DOHH2 (cell line): Measurements from ENCODE around the gene TEC.
A peak's percentile ranks its signal among the peaks of the same experiment; 100 is the strongest.

Experiments
- H3F3A ChIP-seq: fragments of 200-600 bp; sonication (generic), shearing (Covaris generic); 2 replicates; pipeline ENCODE4 v1.6.0; 2016; ENCODE audit warnings: antibody characterized with exemption, mild to moderate bottlenecking; ENCODE audit not compliant: control insufficient read depth, insufficient read depth
- H3K27ac ChIP-seq: fragments of 200-600 bp; sonication (generic); 2 replicates; pipeline ENCODE4 v1.5.1; 2014; ENCODE audit warnings: low read depth, mild to moderate bottlenecking, low read length, moderate library complexity
- H3K27me3 ChIP-seq: fragments of 200-600 bp; sonication (generic); 2 replicates; pipeline ENCODE4 v1.6.1; 2014; ENCODE audit warnings: mild to moderate bottlenecking, low read length, mixed read lengths; ENCODE audit not compliant: control insufficient read depth
- H3K36me3 ChIP-seq: fragments of 200-600 bp; sonication (generic); 2 replicates; pipeline ENCODE4 v1.6.1; 2014; ENCODE audit warnings: mild to moderate bottlenecking, low read length, moderate library complexity, mixed read lengths; ENCODE audit not compliant: control insufficient read depth
- H3K4me1 ChIP-seq: fragments of 200-600 bp; sonication (generic); 2 replicates; pipeline ENCODE4 v1.6.1; 2014; ENCODE audit warnings: mild to moderate bottlenecking, low read length, mixed read lengths; ENCODE audit not compliant: control insufficient read depth
- H3K4me2 ChIP-seq: fragments of 200-600 bp; sonication (generic); 2 replicates; pipeline ENCODE4 v1.6.0; 2014; ENCODE audit warnings: mild to moderate bottlenecking, low read length, moderate library complexity
- H3K4me3 ChIP-seq: fragments of 200-600 bp; sonication (generic); 2 replicates; pipeline ENCODE4 v1.5.1; 2014; ENCODE audit warnings: mild to moderate bottlenecking, low read length, mixed read lengths
- H3K79me2 ChIP-seq: fragments of 200-600 bp; sonication (generic); 2 replicates; pipeline ENCODE4 v1.6.1; 2014; ENCODE audit warnings: mild to moderate bottlenecking, low read length, mixed read lengths; ENCODE audit not compliant: control insufficient read depth
- H3K9me2 ChIP-seq: fragments of 200-600 bp; sonication (generic); replicated peaks from 2 replicates; pipeline ENCODE4 v1.6.1; 2014; ENCODE audit warnings: mild to moderate bottlenecking, low read length, mixed read lengths; ENCODE audit not compliant: control insufficient read depth
- H3K9me3 ChIP-seq: fragments of 200-600 bp; sonication (generic); 2 replicates; pipeline ENCODE4 v1.6.1; 2014; ENCODE audit warnings: antibody characterized with exemption, low read length, mixed read lengths; ENCODE audit not compliant: control insufficient read depth, insufficient read depth
- H4K20me1 ChIP-seq: fragments of 200-600 bp; sonication (generic); 2 replicates; pipeline ENCODE4 v1.6.0; 2014; ENCODE audit warnings: low read depth, mild to moderate bottlenecking, antibody characterized with exemption, low read length, moderate library complexity; ENCODE audit not compliant: control insufficient read depth, insufficient read depth
- CTCF ChIP-seq: fragments of 200-600 bp; sonication (generic); IDR thresholded peaks from one replicate; pipeline ENCODE4 v1.5.1; 2014; ENCODE audit warnings: antibody characterized with exemption, mild to moderate bottlenecking, low read depth, low read length; ENCODE audit not compliant: poor library complexity, severe bottlenecking
- EZH2phosphoT487 ChIP-seq: fragments of 200-600 bp; sonication (generic); IDR thresholded peaks from 2 replicates; pipeline ENCODE4 v1.6.1; 2017; ENCODE audit warnings: borderline replicate concordance, mild to moderate bottlenecking, antibody characterized with exemption, low read length, moderate library complexity, mixed read lengths

TEC gene

DNA sequence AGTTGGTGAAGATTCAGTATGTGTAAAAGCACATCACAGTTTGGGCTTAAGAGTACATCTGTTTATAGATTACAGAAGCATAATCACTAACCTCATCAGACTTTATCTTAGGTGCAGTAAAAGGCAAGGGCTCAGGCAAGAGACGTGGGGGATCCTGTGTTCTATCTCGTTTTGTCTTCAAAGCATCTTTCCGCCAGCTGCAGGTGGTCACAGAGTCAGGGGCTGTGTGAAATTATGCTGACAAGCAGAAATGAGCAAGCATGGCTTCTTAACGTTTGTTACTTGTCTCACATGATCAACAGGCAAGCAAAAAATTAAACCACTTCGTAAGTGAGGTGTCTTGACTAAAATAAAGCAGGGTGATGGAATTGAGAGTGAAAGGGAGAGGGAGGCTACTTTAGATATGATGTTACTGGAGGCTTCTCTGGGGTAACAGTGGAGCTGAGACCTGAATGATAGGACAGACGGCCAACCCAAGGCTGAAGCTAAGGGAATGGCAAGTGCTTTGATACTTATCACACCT, 1.4 kb upstream of the TEC start:
- Histone ChIP-seq H3K9me2 (no peaks in the 10 kb centered on the region), H3K27me3 (no peaks in the 10 kb centered on the region), H3K36me3 (no peaks in the 10 kb centered on the region; the same call in 1 of the 2 replicates), H3K9me3 (no peaks in the 10 kb centered on the region), H3K4me2 (peak overlapping the region; percentile 59), H3K4me1 (peaks cover 48% of the 10 kb centered on the region), H4K20me1 (no peaks in the 10 kb centered on the region), H3K4me3 (peak overlapping the region; percentile 85), H3F3A (0 out of 2 replicates have a peak, but pooled peaks cover 3% of the 10 kb centered on the region), H3K27ac (peak overlapping the region; percentile 22), H3K79me2 (peaks cover 33% of the 10 kb centered on the region)
- no peak for TF ChIP-seq CTCF
- TF ChIP-seq EZH2phosphoT487, result no peak

GRCh38 chr4:48270523-48270897, 872 bp upstream of the TEC start:
- no peak for TF ChIP-seq CTCF
- Histone ChIP-seq H3K79me2 (peaks cover 38% of the 10 kb centered on the region), H3K36me3 (no peaks in the 10 kb centered on the region; the same call in 1 of the 2 replicates), H3K27me3 (no peaks in the 10 kb centered on the region), H3K9me3 (no peaks in the 10 kb centered on the region), H3K9me2 (no peaks in the 10 kb centered on the region), H3F3A (0 out of 2 replicates have a peak, but pooled peaks cover 3% of the 10 kb centered on the region), H3K4me2 (peak overlapping the region; percentile 59), H3K4me1 (peaks cover 46% of the 10 kb centered on the region), H3K27ac (peak overlapping the region; percentile 22), H3K4me3 (peak overlapping the region; percentile 85), H4K20me1 (no peaks in the 10 kb centered on the region)

GRCh38 chr4:48269861-48270522, 354 bp upstream of the TEC start:
- TF ChIP-seq CTCF, result peak; percentile 41
- no peak for TF ChIP-seq EZH2phosphoT487
- H3K9me3 ChIP-seq, result no peaks in the 10 kb centered on the region
- peak overlapping the region; percentile 85 for H3K4me3 ChIP-seq
- no peaks in the 10 kb centered on the region for H3K9me2 ChIP-seq
- peak overlapping the region; percentile 22 for H3K27ac ChIP-seq
- no peaks in the 10 kb centered on the region for H4K20me1 ChIP-seq
- peaks cover 40% of the 10 kb centered on the region for H3K4me1 ChIP-seq
- peak overlapping the region; percentile 59 for H3K4me2 ChIP-seq
- no peaks in the 10 kb centered on the region for H3K27me3 ChIP-seq
- H3K79me2 ChIP-seq, result peaks cover 40% of the 10 kb centered on the region
- H3K36me3 ChIP-seq, result no peaks in the 10 kb centered on the region; the same call in 1 of the 2 replicates
- 0 out of 2 replicates have a peak, but pooled peaks cover 3% of the 10 kb centered on the region for H3F3A ChIP-seq
